NCI-H2171 (cell line): Measurements from ENCODE around the gene MSI2.

ENCODE experiments used
- DNase-seq: peaks from one replicate; lab custom pipeline; 2025; lab: John Stamatoyannopoulos, UW

MSI2 gene

DNA sequence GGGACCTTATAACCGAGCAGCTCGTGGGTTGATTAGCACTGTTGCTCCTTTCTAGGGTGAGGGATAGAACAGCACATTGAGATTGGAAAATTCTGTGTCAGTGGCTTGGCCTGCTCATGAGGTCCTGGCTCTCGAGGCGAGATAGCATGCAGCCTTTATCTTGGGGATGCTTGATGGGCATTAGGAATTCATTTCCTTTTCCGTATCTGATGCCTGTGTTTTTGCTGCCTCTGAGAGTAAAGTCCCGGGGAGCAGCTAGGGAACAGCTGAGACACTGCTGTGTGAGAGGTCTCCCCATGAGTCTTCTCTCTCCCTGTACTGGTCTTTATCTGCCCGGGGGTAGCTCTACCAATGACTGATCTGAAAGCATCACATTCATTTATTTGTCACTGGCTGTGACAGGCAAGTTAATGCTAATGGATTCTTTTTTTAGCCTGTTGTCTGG, 14.5 kb downstream of the MSI2 start:
- DNase-seq: no peak

DNA sequence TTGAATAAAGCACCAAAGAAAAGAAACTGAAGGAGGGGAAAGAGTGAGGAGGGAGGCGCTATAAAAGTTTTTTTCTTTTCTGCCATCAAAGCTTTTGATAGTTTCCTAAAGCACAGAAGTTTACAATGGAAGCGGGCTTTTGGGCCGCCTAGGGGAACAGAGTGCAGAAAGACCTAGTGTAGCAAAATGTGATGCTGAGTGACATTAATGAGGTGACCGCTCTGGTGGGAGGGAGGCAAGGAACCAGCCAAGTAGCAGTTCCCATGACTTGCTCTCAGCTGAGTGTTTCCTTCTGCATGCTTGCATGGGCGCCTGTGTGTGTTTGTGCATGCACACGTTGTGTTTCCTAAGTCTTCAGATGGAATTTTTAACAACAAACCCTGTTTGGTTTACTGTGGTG, 15.5 kb downstream of the MSI2 start:
- no peak for DNase-seq

DNA sequence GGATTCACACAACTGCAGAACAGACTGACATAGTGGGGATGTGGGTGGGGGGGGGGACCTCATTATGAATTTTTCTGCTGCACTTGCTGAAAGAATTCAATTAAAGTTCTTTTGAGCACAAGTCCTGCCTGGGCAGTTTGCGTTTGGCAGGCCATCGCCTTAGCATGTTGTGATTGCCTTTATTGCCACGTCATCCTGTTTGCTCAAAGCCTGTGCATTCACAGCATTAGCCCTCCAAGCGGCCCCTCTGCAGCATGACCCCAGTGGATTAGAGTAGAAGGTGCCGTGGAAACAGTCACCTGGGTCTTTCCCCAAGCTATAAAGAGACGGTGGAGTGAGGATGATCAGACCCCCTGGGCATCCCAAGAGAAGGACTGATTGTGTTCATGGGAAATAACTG, 17.2 kb downstream of the MSI2 start:
- DNase-seq: no peak

DNA sequence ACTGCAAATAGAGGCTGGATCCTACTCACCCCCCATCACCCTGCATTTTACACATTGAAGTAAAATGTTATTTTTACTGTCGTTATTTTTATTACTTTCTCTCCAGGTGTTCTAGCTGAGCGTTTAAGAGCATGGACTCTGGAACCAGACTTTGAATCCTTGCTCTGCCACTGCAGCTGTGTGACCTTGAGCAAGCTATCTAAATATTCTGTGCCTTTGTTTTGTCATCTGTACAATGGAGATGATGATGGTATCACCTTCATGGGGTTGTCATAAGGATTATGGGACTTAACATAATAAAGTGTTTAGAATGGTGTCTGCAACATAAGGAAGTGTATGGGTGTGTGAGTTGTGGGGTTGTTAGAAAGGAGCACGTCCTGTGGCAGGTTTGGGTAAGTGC, 17.8 kb downstream of the MSI2 start:
- no peak for DNase-seq

DNA sequence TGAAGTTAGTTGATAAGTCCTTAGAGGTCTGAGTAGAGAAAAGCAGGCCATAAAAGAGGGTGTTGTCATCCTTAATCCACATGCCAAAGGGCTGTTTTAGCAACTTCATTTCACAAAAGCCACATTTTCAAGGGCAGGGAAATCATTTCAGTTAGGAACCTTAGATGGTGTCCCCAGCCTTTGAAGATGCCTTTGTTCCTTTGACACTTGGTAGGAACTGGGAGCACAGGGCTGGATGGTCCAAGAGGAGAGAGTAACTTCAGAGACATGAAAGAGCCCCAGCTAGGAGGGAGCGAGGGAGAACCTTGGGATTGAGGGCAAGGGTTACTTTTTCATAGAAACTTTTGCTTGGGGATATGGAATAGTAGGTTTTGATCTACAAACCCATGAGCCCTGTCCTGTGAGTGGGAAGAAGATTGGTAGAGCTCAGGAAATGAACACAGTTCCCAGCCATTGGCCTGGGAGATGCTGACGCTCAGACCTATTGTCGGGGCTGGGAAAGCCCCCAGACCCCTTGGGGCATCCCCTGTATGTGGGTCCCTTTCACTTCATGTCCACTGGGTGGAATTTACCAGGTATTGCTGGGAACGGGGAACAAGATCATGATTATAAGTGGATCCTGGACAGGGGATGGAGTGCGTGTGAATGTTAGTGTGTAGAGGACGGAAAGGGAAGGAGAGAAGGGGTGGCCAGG, 18.9 kb downstream of the MSI2 start:
- DNase-seq: no peak

GRCh38 chr17:57276621-57277020, 20.3 kb downstream of the MSI2 start:
- DNase-seq: no peak

DNA sequence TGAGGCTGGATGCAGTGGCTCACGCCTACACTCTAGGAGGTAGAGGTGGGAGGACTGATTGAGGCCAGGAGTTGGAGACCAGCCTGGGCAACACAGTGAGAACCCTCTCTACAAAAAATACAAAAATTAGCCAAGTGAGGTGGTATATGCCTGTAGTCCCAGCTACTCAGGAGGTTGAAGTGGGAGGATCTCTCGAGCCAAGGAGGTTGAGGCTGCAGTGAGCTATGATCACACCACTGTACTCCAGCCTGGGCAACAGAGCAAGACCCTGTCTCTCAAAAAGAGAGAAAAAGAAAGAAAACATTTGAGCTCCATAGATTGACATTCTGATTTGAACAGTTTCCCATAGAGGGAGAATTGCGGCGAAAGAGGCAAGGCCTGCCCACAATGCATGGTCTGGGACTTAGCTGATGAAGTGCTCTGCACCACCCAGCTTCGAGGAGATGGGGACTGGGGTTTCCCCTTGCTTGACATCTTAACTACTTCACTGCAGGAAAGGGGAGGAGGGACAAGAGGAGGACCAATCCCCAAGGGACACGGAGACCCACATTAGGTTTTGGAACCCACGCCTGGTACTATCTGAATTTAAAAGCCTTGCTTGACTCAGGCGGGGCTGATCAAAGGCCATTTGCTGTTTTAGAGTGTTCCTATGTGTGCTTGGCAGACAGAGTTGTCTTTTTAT, 21.7 kb downstream of the MSI2 start:
- no peak for DNase-seq

- DNase-seq: no peak
These were observed 22.5 kb downstream of the MSI2 start for GRCh38 chr17:57278740-57279387.

DNA sequence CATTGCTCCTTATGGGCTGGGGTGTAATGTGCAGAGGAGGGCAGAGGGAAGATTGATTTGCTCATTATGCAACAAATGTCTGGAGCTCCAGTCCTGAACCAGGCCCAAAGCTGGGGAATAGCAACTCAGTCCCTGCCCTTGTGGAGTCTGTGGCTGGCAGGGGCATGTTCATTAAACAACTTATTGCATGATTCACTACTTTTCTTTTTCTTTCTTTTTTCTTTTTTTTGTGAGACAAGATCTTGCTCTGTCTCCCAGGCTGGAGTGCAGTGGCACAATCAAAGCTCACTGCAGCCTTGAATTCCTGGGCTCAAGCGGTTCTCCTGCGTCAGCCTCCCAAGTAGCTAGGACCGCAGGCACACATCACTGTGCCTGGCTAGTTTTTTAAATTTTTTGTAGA, 23.1 kb downstream of the MSI2 start:
- no peak for DNase-seq

- DNase-seq: no peak
These were observed 25.6 kb downstream of the MSI2 start for GRCh38 chr17:57281887-57282286.

- no peak for DNase-seq
These were observed 26.0 kb downstream of the MSI2 start for GRCh38 chr17:57282296-57282695.

DNA sequence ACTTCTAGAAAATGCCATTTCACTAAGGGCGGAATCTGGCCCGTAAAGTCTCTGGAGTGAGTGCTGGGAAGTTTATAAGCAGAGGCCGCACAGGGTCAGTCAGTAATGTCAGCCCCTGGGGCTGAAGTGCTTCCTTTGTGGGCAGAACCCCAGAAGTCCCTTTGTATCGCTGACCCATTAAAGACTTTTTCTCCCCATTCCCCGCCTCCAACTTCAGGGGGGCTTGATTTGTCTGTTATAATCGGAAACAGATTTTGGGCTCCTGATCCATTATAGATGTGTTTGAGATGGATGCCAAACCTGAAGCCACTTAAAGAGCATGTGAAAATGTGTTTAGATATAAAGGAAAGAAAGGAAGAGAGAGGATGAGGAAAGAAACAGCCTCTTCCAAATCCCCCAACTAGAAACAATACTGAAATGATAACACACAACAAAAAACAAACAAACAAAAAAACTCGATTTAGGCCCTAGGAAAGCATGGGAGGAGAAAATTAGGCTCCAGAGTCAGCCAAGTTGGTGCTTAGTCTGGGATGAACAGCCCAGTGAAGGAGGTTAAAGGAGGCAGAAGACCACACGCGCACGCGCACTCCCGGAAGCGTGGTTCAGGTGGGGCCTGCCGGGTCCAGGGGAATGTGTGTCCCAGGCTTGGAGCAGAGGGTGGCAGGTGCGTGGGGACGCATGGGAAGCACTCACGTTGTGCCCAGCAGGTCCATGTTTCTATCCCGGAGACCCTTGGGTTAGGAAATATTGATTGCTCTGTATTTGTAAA, 27.1 kb downstream of the MSI2 start:
- no peak for DNase-seq

DNA sequence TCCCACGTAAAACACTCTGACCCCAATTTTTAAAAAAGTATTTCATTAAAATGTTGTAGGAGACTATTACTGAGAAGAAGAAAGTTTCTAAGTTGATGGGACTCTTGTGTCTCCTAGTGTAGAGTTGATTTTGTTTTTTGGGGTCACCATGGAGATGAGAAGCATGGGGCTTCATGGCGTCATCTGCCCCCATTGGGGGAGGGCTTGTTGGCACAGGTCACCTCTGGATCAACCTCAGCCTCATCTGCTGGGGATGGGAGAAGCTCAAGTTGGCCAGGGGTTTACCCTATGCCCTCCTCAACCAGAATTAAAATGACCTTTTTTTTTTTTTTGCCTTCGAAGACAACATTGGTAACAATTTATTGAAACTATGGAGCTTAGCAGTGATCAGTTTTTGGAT, 28.3 kb downstream of the MSI2 start:
- no peak for DNase-seq

DNA sequence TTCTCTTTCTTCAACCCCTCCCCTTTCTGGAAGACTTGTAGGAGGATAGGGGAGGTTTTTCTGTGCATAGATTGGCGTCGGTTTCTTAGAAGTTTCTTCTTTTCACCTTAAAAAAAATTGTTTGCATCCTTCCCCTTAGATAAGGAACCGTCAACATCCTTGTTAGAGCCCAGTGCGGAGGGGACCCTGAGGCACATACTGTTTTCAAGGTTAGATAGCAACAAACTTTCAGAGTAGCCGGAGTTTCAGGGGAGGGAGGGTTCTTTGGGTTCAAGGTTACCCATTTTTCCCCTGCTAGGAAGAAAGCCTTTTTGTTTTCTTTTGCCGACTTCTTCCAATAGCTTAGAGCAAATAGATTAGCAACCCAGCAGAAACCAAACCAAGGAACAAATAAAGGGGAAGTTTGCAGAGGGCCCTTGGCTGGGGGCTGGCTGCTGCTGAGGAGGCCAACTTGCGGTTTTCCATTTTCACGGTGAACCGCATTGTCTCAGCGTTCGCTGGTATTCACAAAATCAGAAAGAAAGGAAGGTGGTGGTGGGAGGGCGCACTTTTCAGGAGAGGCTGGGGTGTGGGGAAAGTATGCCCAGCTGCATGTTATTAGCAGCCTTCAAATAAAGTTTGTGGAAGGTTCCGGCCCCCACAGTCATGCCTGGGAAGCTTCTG, 28.8 kb downstream of the MSI2 start:
- no peak for DNase-seq

DNA sequence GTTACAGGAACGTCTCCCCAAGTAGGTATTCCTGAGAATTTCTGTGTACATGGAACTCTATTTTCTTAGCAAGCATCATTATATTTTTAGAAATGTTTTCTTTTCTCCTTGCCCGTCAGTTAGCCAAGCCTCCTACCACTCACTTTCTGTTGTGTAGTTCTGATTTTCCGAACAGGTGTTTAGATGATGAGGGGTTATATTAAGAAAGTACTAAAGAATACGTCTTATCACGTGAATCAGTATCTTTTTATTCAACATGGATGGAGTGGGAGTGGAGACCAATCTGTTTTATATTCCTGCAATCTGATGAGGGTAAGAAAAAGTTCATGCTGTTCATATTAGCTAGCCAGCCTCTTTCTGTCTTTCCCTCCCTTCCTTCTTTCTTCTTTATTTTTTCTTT, 29.4 kb downstream of the MSI2 start:
- no peak for DNase-seq

DNA sequence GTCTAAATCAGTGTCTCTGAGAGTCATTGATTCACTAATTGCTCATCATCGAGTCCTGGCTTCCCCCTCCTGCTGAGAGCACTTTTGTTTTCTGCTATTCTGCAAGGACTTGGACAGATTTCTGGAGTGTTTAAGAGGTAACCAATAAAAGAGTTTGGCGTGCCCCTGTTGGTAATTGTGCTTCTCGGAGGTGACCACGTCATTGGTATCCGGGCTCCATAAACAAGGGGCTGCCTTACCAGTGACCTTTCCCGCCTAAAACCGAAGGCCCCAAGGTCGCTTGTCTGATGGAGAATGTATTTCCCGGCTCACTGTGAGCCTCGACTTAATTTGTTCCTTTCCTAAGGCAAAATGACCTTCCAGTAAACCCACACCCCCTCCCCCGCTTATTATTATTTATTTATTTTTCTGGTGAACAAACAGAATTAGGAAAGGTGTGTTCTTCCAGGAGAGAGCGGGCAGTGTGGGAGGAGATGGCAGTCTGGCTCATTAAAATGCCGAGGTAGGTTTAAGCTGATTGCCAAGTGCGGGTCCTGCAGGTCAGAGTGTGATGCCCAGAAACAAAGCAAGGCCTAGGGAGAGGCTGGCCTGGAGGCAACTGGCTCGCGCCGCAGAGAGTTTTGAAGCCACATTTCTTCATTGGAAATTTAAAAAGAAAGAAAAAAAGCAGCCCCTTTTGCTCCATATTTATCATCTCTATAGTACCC, 30.2 kb downstream of the MSI2 start:
- DNase-seq: no peak

GRCh38 chr17:57288040-57288772, 31.9 kb downstream of the MSI2 start:
- no peak for DNase-seq

GRCh38 chr17:57288773-57289121, 32.4 kb downstream of the MSI2 start:
- DNase-seq: no peak

DNA sequence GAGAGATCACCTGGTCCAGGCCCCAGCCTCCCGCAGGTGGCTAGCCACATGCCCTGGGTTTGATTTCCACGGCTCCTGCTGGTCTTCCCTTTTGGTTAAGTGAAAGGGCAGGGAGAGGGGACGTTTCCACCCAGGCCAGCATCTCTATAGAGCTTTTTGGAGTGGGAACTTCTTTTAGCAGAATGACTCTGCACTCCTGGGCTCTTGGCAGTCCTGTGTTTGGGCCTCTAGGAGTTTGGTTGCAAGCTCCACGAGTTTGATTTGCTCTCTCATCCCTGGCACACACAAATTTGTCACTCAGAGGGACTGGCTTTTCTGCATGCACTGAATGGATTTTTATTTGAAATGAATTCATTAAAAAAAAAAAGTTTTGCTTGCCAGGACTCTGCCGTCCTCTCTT, 32.8 kb downstream of the MSI2 start:
- DNase-seq: no peak

DNA sequence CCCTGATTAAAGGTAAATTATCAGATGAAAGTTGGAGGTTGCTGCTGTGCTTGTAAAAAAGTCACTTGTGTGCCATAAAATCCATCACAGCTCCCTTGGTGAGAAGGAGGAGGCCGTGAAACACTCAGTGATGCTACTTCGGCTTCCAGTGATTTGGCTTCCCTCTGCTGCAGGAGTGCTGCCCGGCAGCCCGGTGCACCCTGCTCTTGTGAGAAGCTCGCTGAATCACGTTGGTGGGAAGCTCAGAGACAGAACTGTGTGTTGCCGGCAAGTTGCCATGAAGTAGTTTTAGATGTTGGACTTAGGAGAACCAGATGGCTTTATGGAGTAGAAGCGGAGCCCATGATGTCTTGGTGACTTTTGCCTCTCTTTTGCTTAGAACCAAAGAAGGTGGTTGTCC, 33.3 kb downstream of the MSI2 start:
- no peak for DNase-seq

DNA sequence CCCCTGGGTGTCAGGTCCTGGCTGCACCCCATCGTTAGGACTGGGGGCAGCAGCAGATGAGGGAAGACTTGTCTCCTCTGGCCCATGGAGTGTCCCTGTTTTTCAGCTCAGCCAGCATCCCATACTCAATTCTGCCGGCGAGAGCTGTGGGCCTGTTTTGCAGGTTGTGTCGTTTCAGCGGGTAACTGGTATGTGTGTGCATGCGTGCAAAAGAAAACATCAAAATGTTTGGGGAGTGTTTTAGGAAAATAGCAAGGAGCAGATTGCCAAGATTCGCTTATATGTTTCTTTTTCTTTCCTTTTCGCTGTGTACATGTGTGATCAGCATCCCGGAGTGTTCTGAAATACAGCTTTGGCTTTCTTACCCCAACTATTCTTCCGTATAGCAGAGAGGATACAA, 34.7 kb downstream of the MSI2 start:
- DNase-seq: no peak
